ENCODE results near the gene IL10RA.

The IL10RA gene

DNA sequence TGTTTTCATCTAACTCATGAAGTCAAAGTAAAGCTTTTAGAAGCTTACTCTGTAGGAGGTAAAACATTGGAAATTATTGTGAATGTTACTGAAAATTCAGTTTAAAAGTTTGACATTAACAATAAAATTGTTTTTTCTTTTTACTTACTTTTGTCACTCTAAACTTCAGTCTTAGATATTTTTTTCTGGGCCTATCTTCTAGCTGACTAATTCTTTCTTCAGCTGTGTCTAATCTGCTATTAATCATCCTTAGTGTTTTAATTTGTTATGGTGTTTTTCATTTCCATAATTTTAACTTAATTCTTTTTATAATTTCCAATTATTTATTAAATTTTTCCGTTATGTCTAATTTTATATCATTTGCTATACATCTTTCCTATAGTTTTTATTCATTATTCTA is 35.0 kb downstream of the IL10RA start:
- Histone ChIP-seq H3K36me3 (replicated peaks; ENCODE audit: insufficient read depth, low read length) (no peaks in the 10 kb centered on the region), H3K4me1 (ENCODE audit: low read length) (no peaks in the 10 kb centered on the region), H3K4me3 (ENCODE audit: low read length) (no peak overlapping the region), H3K9ac (ENCODE audit: low read length) (no peak overlapping the region), H3F3A (ENCODE audit: insufficient read depth, low read length) (no peaks in the 10 kb centered on the region), H2AFZ (ENCODE audit: low read length) (no peak overlapping the region), H3K27ac (ENCODE audit: low read length) (no peak overlapping the region), H3K27me3 (replicated peaks; ENCODE audit: insufficient read depth, low read length) (no peaks in the 10 kb centered on the region), H3K9me2 (replicated peaks; ENCODE audit: insufficient read depth, low read length) (no peaks in the 10 kb centered on the region), H3K79me2 (ENCODE audit: low read length) (no peaks in the 10 kb centered on the region), H4K20me1 (ENCODE audit: insufficient read depth, low read length) (no peaks in the 10 kb centered on the region), H3K9me3 (replicated peaks; ENCODE audit: insufficient read depth, low read length) (no peaks in the 10 kb centered on the region), H3K4me2 (ENCODE audit: low read depth, low read length) (no peak overlapping the region)
- TF ChIP-seq, protein P1, sequence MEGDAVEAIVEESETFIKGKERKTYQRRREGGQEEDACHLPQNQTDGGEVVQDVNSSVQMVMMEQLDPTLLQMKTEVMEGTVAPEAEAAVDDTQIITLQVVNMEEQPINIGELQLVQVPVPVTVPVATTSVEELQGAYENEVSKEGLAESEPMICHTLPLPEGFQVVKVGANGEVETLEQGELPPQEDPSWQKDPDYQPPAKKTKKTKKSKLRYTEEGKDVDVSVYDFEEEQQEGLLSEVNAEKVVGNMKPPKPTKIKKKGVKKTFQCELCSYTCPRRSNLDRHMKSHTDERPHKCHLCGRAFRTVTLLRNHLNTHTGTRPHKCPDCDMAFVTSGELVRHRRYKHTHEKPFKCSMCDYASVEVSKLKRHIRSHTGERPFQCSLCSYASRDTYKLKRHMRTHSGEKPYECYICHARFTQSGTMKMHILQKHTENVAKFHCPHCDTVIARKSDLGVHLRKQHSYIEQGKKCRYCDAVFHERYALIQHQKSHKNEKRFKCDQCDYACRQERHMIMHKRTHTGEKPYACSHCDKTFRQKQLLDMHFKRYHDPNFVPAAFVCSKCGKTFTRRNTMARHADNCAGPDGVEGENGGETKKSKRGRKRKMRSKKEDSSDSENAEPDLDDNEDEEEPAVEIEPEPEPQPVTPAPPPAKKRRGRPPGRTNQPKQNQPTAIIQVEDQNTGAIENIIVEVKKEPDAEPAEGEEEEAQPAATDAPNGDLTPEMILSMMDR (IDR thresholded peaks at IDR 0.05; ENCODE audit: low read length) = no peak
- TF ChIP-seq EZH2phosphoT487 (IDR thresholded peaks at IDR 0.05; ENCODE audit: low read length) (no peak), EZH2 (optimal IDR thresholded peaks at IDR 0.05; ENCODE audit: low read depth, low read length) (no peak)
- DNase-seq = no peak

GRCh38 chr11:118027694-118028093 is 41.5 kb downstream of the IL10RA start:
- Histone ChIP-seq H2AFZ (ENCODE audit: low read length) (no peak overlapping the region), H3F3A (ENCODE audit: insufficient read depth, low read length) (no peaks in the 10 kb centered on the region), H3K27me3 (replicated peaks; ENCODE audit: insufficient read depth, low read length) (peaks cover 4% of the 10 kb centered on the region; the same call in 1 of the 2 replicates), H3K9me3 (replicated peaks; ENCODE audit: insufficient read depth, low read length) (no peaks in the 10 kb centered on the region), H4K20me1 (ENCODE audit: insufficient read depth, low read length) (no peaks in the 10 kb centered on the region), H3K36me3 (replicated peaks; ENCODE audit: insufficient read depth, low read length) (no peaks in the 10 kb centered on the region), H3K79me2 (ENCODE audit: low read length) (no peaks in the 10 kb centered on the region), H3K4me2 (ENCODE audit: low read depth, low read length) (no peak overlapping the region), H3K9me2 (replicated peaks; ENCODE audit: insufficient read depth, low read length) (no peaks in the 10 kb centered on the region), H3K27ac (ENCODE audit: low read length) (no peak overlapping the region), H3K9ac (ENCODE audit: low read length) (no peak overlapping the region), H3K4me3 (ENCODE audit: low read length) (no peak overlapping the region), H3K4me1 (ENCODE audit: low read length) (no peaks in the 10 kb centered on the region)
- no peak for DNase-seq
- TF ChIP-seq, protein P1 (IDR thresholded peaks at IDR 0.05; ENCODE audit: low read length) = no peak
- no peak for TF ChIP-seq EZH2phosphoT487 (IDR thresholded peaks at IDR 0.05; ENCODE audit: low read length)
- TF ChIP-seq EZH2 (optimal IDR thresholded peaks at IDR 0.05; ENCODE audit: low read depth, low read length) = no peak

- TF ChIP-seq, protein P1 (IDR thresholded peaks at IDR 0.05; ENCODE audit: low read length) = no peak
- TF ChIP-seq EZH2phosphoT487 (IDR thresholded peaks at IDR 0.05; ENCODE audit: low read length) (no peak), EZH2 (optimal IDR thresholded peaks at IDR 0.05; ENCODE audit: low read depth, low read length) (no peak)
- Histone ChIP-seq H3F3A (ENCODE audit: insufficient read depth, low read length) (no peaks in the 10 kb centered on the region), H3K4me3 (ENCODE audit: low read length) (no peak overlapping the region), H3K27me3 (replicated peaks; ENCODE audit: insufficient read depth, low read length) (peaks cover 4% of the 10 kb centered on the region; the same call in 1 of the 2 replicates), H3K79me2 (ENCODE audit: low read length) (no peaks in the 10 kb centered on the region), H3K4me2 (ENCODE audit: low read depth, low read length) (no peak overlapping the region), H3K36me3 (replicated peaks; ENCODE audit: insufficient read depth, low read length) (no peaks in the 10 kb centered on the region), H3K4me1 (ENCODE audit: low read length) (no peaks in the 10 kb centered on the region), H3K9me2 (replicated peaks; ENCODE audit: insufficient read depth, low read length) (no peaks in the 10 kb centered on the region), H2AFZ (ENCODE audit: low read length) (no peak overlapping the region), H3K27ac (ENCODE audit: low read length) (no peak overlapping the region), H3K9ac (ENCODE audit: low read length) (no peak overlapping the region), H3K9me3 (replicated peaks; ENCODE audit: insufficient read depth, low read length) (no peaks in the 10 kb centered on the region), H4K20me1 (ENCODE audit: insufficient read depth, low read length) (no peaks in the 10 kb centered on the region)
- DNase-seq = no peak
Observed at GRCh38 chr11:118028626-118029025, 42.4 kb downstream of the IL10RA start.

All from MM.1S (cell line).